NCI-H128 (cell line): Measurements from ENCODE around the gene CHAT.

Experiments used
- DNase-seq: peaks from one replicate; lab custom pipeline; 2025; ENCODE audit not compliant: unreplicated experiment; lab: John Stamatoyannopoulos, UW

Gene CHAT

DNA sequence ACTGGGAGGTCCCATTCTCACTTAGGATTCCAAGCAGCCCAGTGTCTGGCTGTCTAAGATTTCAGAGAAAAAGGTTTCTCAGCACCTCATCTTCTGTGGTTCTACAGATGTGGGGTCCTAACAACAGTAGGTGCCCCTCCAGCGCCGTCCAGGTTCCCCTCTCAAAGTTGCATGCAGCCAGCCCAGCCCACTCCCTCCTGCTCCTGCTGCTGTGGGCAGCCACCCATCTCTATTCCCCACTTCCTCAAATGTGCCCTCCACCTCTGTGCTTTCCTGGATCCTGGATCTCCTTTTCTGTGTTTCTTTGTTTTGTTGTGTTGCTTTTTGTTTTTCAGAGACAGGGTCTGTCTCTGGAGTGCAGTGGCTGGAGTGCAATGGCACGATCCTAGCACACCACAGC lies 17.0 kb upstream of the CHAT start:
- no peak for DNase-seq

GRCh38 chr10:49597426-49598163 lies 16.2 kb upstream of the CHAT start:
- no peak for DNase-seq

DNA sequence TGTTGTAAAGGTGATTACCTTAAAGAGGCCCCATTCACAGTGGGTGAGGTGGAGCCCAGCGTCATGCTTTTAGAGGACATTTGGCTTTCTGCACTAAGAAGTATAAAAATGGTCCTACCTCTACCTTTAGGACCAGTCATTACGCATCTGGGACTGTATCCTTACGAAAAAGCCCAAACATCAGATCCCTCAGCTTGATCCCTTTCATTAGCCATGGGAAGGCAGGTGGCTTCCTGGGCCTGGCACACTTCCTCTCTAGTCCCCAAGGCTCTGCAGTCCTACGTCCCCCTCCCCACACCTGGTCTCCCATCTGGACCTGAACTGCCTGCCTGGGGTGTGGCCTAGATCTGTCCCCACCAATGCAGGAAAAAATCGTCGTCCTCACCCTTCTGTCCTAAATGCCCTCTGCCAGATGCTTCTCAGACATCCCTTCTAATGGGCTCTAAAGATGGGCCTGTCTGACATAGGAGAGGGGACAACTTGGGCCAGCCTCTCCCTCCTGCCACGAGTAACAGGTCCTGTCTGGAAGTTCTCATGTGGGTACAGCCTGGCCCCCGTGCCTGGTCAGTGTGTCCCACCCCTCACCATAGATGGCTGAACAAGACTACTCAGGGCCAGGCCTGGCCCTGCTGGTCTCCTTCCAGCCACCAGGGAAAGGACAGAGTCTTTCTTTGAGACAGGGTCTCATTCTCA lies 15.5 kb upstream of the CHAT start:
- no peak for DNase-seq

GRCh38 chr10:49598986-49599385 lies 14.9 kb upstream of the CHAT start:
- no peak for DNase-seq

DNA sequence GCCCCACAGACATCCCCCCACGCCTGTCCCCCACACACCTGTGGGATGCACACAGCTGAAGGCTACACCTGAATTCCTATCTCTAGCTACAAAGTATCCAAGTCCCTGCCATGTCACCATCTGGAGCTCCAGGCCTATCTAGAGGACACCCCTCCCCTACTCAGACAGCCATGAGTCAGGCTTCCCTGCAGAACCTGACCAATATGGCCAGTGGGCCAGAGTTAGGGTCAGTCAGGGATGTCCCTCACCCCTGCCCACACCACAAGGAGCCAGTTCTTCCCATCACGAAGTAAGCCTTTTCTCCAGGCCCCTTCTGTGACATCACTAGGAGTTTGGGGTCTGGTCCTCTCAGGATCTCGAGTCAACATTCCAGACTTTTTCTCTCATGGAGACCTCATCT lies 14.3 kb upstream of the CHAT start:
- no peak for DNase-seq

DNA sequence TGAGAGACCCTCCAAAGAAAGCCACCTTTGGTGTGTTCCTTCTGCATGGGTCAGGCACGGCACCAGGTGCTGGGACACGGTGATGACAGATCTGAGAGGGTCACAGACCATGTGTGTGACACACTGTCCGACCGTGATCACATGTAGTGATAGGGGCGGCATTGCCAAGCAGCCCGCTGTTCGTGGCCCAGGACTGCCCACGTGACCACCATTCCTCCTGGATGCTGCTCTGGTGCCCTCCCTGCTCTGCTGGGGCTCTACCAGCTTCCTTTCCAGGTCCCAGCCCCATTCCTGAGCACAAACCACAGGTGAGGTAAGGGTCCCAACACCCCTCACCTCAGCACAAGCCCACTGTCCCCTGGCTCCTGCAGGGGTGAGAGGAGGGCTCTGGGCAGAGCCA lies 13.8 kb upstream of the CHAT start:
- no peak for DNase-seq

DNA sequence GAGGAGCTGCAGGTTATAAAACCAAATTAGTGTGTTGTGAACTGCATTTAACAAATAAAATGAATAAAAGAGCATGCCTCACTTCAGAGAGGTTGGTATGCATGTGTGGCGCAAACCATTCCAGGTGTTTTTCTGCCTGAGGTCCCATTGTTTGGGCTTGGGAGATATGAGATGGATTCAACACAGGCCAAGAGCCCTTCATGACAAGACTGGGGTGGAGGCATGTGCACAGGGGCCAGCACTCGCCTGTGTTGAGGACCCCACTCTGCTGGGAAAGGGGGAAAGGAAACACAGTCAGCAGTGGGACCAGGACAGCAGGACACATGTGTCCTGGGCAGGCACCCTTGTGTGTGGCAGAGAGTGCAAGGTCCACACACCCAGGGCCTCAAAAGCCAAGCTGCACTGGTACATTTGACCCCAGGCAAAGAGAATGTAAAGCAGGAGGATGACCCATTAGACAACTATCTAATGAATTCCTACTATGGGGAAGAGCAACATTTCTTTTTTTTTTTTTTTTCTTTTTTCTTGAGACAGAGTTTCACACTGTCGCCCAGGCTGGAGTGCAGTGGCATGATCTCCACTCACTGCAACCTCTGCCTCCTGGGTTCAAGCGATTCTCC lies 12.9 kb upstream of the CHAT start:
- no peak for DNase-seq

DNA sequence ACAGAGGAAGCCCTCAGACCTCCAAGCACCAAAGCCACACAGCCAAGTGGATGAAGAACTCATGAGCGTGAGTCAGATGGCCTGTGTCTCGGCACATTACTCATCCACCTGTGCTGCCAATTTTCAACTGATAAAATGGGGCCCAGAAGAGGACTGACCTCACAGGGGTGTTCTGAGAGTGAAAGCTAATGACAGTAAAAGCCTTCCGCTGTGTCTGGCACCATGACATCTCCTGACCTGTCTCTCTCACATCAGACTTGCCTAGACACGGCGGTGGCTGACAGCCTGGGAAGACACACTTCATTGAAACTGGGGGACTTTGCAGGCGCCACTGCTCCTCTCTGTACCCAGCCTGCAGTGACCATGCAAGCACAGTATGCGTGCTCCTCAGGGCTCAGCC lies 12.0 kb upstream of the CHAT start:
- no peak for DNase-seq

GRCh38 chr10:49602380-49603023 lies 11.3 kb upstream of the CHAT start:
- DNase-seq, result no peak

DNA sequence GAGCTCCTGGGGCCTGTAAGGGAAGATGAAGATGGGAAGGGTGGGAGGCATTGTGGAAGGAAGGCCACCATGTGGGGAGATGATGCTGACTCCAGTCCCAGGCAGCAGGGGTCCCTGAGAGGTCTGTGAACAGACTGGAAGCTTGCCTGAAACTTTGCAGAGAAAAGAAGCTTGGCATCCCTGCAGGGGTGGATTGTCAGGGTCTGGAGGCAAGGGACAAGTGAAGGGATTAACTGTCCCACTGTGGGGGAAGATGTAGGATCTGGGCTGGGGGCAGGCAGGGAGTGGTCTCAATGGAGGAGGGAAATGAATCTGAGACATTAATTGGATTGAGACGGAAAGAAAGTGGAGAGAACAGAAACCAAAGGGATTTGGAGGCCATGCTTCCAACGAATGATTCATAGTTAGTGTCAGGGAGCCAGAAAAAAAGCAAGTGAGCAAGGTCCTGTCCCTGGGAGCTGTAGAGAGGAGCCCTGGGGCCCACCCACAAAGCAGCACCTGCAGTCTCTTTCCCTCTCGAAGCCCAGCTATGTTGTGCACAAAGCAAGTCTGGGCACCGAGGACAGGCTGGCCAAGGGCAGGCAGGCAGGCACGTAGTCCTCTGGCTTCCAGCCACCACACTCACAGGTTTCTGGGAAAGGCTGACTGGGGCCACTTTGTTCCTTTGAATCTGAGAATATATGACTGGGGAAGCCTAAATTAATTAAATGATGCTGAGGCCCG lies 8.5 kb upstream of the CHAT start:
- no peak for DNase-seq

GRCh38 chr10:49605939-49606509 lies 7.8 kb upstream of the CHAT start:
- no peak for DNase-seq

GRCh38 chr10:49606981-49607535 lies 6.8 kb upstream of the CHAT start:
- no peak for DNase-seq

- no peak for DNase-seq
Observed at GRCh38 chr10:49608166-49609005, 5.5 kb upstream of the CHAT start.

GRCh38 chr10:49609006-49609282 lies 4.9 kb upstream of the CHAT start:
- DNase-seq, result no peak

DNA sequence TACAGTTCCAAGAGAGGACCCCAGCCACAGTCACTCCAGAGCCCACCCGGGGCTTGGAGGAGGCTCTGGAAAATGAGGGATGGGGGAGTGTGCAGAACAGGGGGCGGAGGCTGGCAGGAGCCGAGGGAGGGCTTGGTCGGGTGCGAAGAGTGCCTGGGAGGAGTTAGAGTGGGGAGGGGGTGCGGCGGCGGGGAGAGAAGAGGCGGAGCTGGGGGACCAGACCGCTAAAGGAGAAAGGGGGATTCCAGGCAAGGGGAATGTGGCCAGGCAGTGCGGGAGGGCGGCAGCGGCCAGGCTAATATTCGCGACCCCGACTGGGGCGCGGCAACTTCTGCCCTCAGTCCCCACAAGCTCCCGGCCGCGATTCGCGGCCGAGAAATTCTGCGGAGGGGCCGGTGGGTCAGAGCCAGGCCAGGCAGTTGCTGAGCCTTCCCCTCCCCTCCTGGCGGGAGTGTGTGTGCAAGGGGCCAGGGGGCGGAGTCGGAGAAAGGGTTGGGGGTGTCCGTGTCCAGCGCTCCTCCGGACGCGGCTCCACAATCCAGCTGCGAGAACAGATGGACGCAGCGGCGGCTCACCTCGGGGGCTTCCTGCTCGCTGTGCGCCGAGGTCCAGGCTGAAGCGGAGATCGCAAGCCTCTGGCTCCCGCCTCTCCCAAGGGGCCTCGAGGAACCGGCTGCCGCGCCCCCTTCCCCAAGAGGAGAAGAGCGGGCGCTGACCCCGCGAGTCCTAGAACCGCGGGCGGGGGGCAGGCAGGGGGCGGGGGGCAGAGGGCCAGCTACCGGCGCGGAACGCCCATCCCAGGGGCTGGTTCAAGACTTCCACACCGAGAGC lies 4.3 kb upstream of the CHAT start:
- DNase-seq, result no peak

DNA sequence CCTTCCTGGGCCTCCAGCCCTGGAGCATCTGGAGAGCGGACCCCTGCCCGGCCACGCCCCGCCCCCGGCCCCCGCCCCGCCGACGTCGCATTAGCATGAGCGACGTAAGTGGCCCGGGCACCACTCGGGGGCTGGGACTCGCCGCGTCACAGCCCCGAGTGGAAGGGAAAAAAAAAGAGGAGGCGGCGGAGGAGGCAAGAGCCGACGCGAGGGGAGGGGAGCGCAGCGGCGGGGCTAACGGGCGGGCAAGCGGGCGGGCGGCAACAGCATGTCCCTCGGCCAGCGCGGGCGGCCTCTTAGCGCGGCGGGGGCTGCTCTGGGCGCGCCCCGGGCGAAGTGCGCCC lies 3.8 kb upstream of the CHAT start, which contains the start of gene SLC18A3:
Gene SLC18A3, plus strand, starts transcription at position 197 of the 344 bp plus-strand sequence. CDS start 431 bp downstream, outside the sequence.
- peak; percentile 6 for DNase-seq

- no peak for DNase-seq
Observed at GRCh38 chr10:49610458-49611165, 3.2 kb upstream of the CHAT start.

DNA sequence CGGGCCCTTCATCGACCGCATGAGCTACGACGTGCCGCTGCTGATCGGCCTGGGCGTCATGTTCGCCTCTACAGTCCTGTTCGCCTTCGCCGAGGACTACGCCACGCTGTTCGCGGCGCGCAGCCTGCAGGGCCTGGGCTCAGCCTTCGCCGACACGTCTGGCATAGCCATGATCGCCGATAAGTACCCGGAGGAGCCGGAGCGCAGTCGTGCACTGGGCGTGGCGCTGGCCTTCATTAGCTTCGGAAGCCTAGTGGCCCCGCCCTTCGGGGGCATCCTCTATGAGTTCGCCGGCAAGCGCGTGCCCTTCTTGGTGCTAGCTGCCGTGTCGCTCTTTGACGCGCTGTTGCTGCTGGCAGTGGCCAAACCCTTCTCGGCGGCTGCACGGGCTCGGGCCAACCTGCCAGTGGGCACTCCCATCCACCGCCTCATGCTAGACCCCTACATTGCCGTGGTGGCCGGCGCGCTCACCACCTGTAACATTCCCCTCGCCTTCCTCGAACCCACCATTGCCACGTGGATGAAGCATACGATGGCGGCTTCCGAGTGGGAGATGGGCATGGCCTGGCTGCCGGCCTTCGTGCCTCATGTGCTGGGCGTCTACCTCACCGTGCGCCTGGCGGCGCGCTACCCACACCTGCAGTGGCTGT lies 2.5 kb upstream of the CHAT start:
- no peak for DNase-seq
